IMR-90 (cell line): ENCODE data around the gene AATF. TPM values are rescaled to one million over a fixed set of nuclear protein-coding genes. Genes with fewer than 3 reads are reported as not detected.

Source experiments
- FOS ChIP-seq: fragments of 150-350 bp; IDR thresholded peaks from 2 replicates; pipeline ENCODE4 v1.6.1; 2016; ENCODE audit warnings: low read depth, low read length
- POLR2A ChIP-seq: IDR thresholded peaks from 2 replicates; pipeline ENCODE4 v1.6.1; 2012; ENCODE audit warnings: mild to moderate bottlenecking, low read depth, low read length
- USF2 ChIP-seq: fragments of 150-350 bp; IDR thresholded peaks from 2 replicates; pipeline ENCODE4 v1.6.1; 2017; ENCODE audit warnings: mild to moderate bottlenecking, antibody characterized with exemption, low read length, low read depth
- polyA plus RNA-seq, 3 experiments: library from polyadenylated mRNA; depleted of rRNA; stranded (reverse); fragments of >200 nt; gene quantifications; 2 replicates each; pipeline ENCODE4 v1.2.3, GENCODE V29; 2012; ENCODE audit warnings: low replicate concordance in 1 of 3
- total RNA-seq: library from RNA; depleted of rRNA; stranded (reverse); fragments of >200 nt; gene quantifications from 2 replicates; pipeline ENCODE4 v1.2.3, GENCODE V29; 2012

Gene AATF
- total and polyA plus RNA-seq, 2 of the 4 experiments (the other 2 are of a cell fraction), result 21.0 to 34.8 TPM

GRCh38 chr17:36940313-36941264, 8.2 kb upstream of the AATF start (continued):
- TF ChIP-seq USF2 (no peak), FOS (no peak), POLR2A (no peak)
